Karpas-422 (cell line): ENCODE data around the gene KANSL2. TPM values are rescaled to one million over a fixed set of nuclear protein-coding genes. Genes with fewer than 3 reads are reported as not detected.
"Not testable (repeated sequence)": the region's sequence is repeated elsewhere in the genome, so short reads cannot be mapped to it uniquely, and the experiment has no call there.

Source experiments
- DNase-seq: peaks from one replicate; pipeline ENCODE4 v3.0.0-alpha.2; 2015
- H2AFZ ChIP-seq: fragments of 200-600 bp; sonication (generic); 2 replicates; pipeline ENCODE4 v1.6.1; 2014; ENCODE audit warnings: antibody characterized with exemption, low read length, mixed read lengths
- H3K27ac ChIP-seq: fragments of 200-600 bp; sonication (generic); 2 replicates; pipeline ENCODE4 v1.5.1; 2014; ENCODE audit warnings: mild to moderate bottlenecking, low read length, moderate library complexity
- H3K27me3 ChIP-seq: fragments of 200-600 bp; sonication (generic); 2 replicates; pipeline ENCODE4 v1.6.1; 2014; ENCODE audit warnings: low read length, mixed read lengths
- H3K36me3 ChIP-seq: fragments of 200-600 bp; sonication (generic); 2 replicates; pipeline ENCODE4 v1.6.1; 2014; ENCODE audit warnings: low read length, mixed read lengths; ENCODE audit not compliant: insufficient read depth
- H3K4me1 ChIP-seq: fragments of 200-600 bp; sonication (generic); 2 replicates; pipeline ENCODE4 v1.6.1; 2014; ENCODE audit warnings: mild to moderate bottlenecking, low read length, mixed read lengths
- H3K4me2 ChIP-seq: fragments of 200-600 bp; sonication (generic); 2 replicates; pipeline ENCODE4 v1.6.1; 2014; ENCODE audit warnings: low read length, low read depth, mild to moderate bottlenecking; ENCODE audit not compliant: poor library complexity, severe bottlenecking
- H3K4me3 ChIP-seq: fragments of 200-600 bp; sonication (generic); 2 replicates; pipeline ENCODE4 v1.5.1; 2014; ENCODE audit warnings: mild to moderate bottlenecking, antibody characterized with exemption, low read length, mixed read lengths
- H3K79me2 ChIP-seq: fragments of 200-600 bp; sonication (generic); 2 replicates; pipeline ENCODE4 v1.6.1; 2014; ENCODE audit warnings: mild to moderate bottlenecking, low read length, mixed read lengths
- H3K9ac ChIP-seq: fragments of 200-600 bp; sonication (generic); 2 replicates; pipeline ENCODE4 v1.6.0; 2014; ENCODE audit warnings: low read length
- H3K9me2 ChIP-seq: fragments of 200-600 bp; sonication (generic), shearing (Covaris generic); replicated peaks from 2 replicates; pipeline ENCODE4 v1.6.0; 2014; ENCODE audit warnings: mild to moderate bottlenecking, low read length, moderate library complexity; ENCODE audit not compliant: insufficient read depth
- H3K9me3 ChIP-seq: fragments of 300-700, 200-600 bp; sonication (generic); 2 replicates; pipeline ENCODE4 v1.6.1; 2014; ENCODE audit warnings: low read length, mixed read lengths
- H4K20me1 ChIP-seq: fragments of 200-600 bp; sonication (generic); 2 replicates; pipeline ENCODE4 v1.6.1; 2014; ENCODE audit warnings: mild to moderate bottlenecking, antibody characterized with exemption, low read length, low read depth; ENCODE audit not compliant: insufficient read depth
- total RNA-seq: library from RNA; depleted of rRNA; stranded (reverse); fragments of >200 nt; shearing (Covaris generic); gene quantifications from 2 replicates; pipeline ENCODE4 v1.2.3, GENCODE V29; 2014; ENCODE audit warnings: low replicate concordance

KANSL2 gene
- total RNA-seq, 1 experiment from 2014 or later = 56.9 TPM

DNA sequence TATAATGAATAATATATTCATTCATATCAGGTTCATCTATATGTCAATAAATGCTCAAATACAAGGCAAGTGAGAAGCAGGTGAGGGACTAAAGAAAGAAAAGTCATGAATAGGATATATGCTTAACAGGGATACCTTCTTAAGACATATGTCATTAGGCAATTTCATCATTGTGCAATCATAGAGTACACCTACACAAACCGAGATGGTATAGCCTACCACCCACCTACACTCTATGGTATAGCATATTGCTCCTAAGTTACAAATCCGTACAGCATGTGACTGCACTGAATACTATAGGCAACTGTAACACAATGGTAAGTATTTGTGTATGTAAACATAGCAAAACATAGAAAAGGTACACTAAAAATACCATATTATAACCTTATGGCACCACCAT is 39.0 kb downstream of the KANSL2 start:
- no peak for DNase-seq
- no peaks in the 10 kb centered on the region for H3K27me3 ChIP-seq
- H3K4me3 ChIP-seq = no peak overlapping the region
- H3K79me2 ChIP-seq = no peaks in the 10 kb centered on the region
- no peak overlapping the region for H3K27ac ChIP-seq
- no peaks in the 10 kb centered on the region for H3K4me1 ChIP-seq
- no peaks in the 10 kb centered on the region for H3K9me3 ChIP-seq
- no peak overlapping the region for H3K9ac ChIP-seq
- no peaks in the 10 kb centered on the region for H3K9me2 ChIP-seq
- H3K4me2 ChIP-seq = no peak overlapping the region
- no peaks in the 10 kb centered on the region for H4K20me1 ChIP-seq
- no peak overlapping the region for H2AFZ ChIP-seq
- H3K36me3 ChIP-seq = peaks cover 22% of the 10 kb centered on the region; the same call in 1 of the 2 replicates

DNA sequence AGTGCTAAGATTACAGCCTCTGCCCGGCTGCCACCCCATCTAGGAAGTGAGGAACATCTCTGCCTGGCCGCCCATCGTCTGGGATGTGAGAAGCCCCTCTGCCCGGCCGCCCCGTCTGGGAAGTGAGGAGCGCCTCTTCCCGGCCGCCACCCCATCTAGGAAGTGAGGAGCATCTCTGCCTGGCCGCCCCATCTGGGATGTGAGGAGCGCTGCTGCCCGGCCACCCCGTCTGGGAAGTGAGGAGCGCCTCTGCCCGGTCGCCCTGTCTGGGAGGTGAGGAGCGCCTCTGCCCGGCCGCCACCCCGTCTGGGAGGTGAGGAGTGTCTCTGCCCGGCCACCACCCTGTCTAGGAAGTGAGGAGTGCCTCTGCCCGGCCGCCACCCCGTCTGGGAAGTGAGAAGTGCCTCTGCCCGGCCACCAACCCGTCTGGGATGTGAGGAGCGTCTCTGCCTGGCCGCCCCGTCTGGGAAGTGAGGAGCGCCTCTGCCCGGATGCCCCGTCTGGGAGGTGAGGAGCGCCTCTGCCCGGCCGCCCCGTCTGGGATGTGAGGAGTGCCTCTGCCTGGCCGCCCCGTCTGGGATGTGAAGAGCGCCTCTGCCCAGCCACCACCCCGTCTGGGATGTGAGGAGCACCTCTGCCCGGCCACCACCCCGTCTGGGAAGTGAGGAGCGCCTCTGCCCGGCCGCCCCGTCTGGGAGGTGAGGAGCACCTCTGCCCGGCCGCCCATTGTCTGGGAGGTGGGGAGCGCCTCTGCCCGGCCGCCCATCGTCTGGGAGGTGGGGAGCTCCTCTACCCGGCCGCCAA is 40.1 kb downstream of the KANSL2 start:
- not testable (repeated sequence) for H3K4me3 ChIP-seq, DNase-seq, H3K79me2 ChIP-seq, H4K20me1 ChIP-seq, H3K27me3 ChIP-seq, H3K9me3 ChIP-seq, H3K4me1 ChIP-seq, H3K9ac ChIP-seq, H3K27ac ChIP-seq, H2AFZ ChIP-seq, H3K4me2 ChIP-seq, H3K9me2 ChIP-seq
- peaks cover 20% of the 10 kb centered on the region; the same call in 1 of the 2 replicates for H3K36me3 ChIP-seq

DNA sequence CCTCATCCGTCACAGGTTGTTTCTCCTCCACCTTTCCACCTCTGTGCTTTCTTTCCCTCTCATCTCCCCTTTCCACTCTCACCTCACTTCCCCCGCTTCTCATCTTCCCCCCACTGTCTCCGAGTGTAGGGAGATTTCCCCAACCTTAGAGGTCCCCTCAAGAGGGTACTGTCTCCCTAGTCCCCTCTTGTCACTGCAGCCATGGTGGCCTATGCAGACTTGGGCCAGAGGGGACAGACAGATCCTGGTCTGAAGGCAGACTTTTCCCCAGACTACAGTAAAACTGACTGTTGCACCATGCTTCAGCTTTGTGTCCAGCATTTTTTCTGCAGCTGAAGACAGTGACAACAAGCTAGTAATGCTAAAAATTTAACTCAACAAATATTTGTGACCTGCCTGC is 41.2 kb downstream of the KANSL2 start:
- Histone ChIP-seq H4K20me1 (no peaks in the 10 kb centered on the region), H3K4me1 (no peaks in the 10 kb centered on the region), H3K4me3 (no peak overlapping the region), H3K4me2 (no peak overlapping the region), H3K9me2 (no peaks in the 10 kb centered on the region), H3K79me2 (no peaks in the 10 kb centered on the region), H2AFZ (no peak overlapping the region), H3K27me3 (no peaks in the 10 kb centered on the region), H3K9me3 (no peaks in the 10 kb centered on the region), H3K9ac (no peak overlapping the region), H3K36me3 (peaks cover 12% of the 10 kb centered on the region; the same call in 1 of the 2 replicates), H3K27ac (no peak overlapping the region)
- no peak for DNase-seq

DNA sequence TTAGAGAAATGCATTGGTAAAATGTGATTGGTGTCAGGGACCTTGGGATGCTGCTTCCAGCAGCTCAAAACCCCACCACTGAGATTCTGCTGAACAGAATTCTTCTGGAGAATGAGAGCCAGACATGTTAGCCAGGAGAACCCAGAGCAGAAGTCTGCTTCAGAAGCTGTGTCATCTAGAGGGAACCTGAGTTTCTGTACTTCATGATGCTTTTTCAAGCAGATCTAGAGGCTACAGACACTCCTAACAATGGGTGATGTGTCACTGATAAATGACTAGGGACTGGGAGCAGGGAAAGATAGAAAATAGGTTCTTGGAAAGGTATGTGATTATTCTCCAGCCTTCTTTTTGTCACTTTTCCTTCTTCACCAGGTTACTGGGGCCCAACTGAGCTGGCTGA is 41.6 kb downstream of the KANSL2 start:
- no peak overlapping the region for H3K4me3 ChIP-seq
- no peaks in the 10 kb centered on the region for H3K79me2 ChIP-seq
- H3K9me2 ChIP-seq = no peaks in the 10 kb centered on the region
- H4K20me1 ChIP-seq = no peaks in the 10 kb centered on the region
- H3K4me2 ChIP-seq = no peak overlapping the region
- no peaks in the 10 kb centered on the region for H3K9me3 ChIP-seq
- H3K27ac ChIP-seq = no peak overlapping the region
- no peak overlapping the region for H2AFZ ChIP-seq
- H3K27me3 ChIP-seq = no peaks in the 10 kb centered on the region
- no peak for DNase-seq
- H3K4me1 ChIP-seq = no peaks in the 10 kb centered on the region
- H3K36me3 ChIP-seq = peaks cover 11% of the 10 kb centered on the region; the same call in 1 of the 2 replicates
- no peak overlapping the region for H3K9ac ChIP-seq

DNA sequence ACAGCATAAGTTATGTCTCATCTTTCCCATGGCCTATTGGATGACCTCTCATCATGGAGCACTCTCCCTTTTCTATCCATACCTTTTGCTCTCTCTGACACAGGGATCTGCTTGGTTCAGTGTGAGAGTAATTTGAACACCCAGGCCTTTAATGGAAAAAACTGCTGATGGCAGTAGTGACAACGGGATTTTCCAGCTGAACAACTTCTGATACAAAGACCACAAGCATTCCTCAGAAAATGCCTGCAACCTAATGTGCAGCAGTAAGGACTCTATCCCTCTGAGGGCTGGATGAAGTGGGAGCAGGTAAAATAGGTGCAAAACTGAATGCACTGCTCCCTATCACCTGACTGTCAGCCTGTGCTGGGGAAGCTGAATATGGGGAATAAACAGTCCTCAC is 51.0 kb downstream of the KANSL2 start:
- Histone ChIP-seq H3K4me1 (no peaks in the 10 kb centered on the region), H3K9me3 (no peaks in the 10 kb centered on the region), H3K79me2 (no peaks in the 10 kb centered on the region), H4K20me1 (no peaks in the 10 kb centered on the region), H3K4me3 (no peak overlapping the region), H3K4me2 (no peak overlapping the region), H3K9me2 (no peaks in the 10 kb centered on the region), H3K27me3 (no peaks in the 10 kb centered on the region), H2AFZ (no peak overlapping the region), H3K9ac (no peak overlapping the region), H3K27ac (no peak overlapping the region), H3K36me3 (no peaks in the 10 kb centered on the region)
- no peak for DNase-seq

DNA sequence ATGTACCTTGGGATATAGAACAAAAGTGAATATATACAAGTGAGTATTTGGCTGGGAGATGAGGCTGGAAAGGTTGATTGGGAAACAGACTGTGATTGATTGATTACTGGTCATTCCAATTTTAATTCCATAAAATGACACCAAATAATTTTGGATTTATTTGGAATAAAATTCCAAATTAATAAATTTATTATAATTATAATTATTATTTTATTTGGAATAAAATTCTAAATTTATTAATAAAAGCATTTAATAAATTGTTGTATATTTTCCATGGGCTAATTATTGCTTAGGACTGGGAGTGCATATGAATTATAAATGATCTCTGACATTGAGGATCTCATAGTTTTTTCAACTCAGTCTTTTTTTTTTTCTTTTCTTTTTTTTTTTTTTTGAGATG is 51.7 kb downstream of the KANSL2 start:
- no peak overlapping the region for H3K27ac ChIP-seq
- H3K79me2 ChIP-seq = no peaks in the 10 kb centered on the region
- H3K4me3 ChIP-seq = no peak overlapping the region
- DNase-seq = no peak
- no peaks in the 10 kb centered on the region for H4K20me1 ChIP-seq
- no peak overlapping the region for H2AFZ ChIP-seq
- no peaks in the 10 kb centered on the region for H3K9me3 ChIP-seq
- no peak overlapping the region for H3K4me2 ChIP-seq
- H3K36me3 ChIP-seq = no peaks in the 10 kb centered on the region
- H3K9me2 ChIP-seq = no peaks in the 10 kb centered on the region
- H3K4me1 ChIP-seq = no peaks in the 10 kb centered on the region
- no peaks in the 10 kb centered on the region for H3K27me3 ChIP-seq
- no peak overlapping the region for H3K9ac ChIP-seq

DNA sequence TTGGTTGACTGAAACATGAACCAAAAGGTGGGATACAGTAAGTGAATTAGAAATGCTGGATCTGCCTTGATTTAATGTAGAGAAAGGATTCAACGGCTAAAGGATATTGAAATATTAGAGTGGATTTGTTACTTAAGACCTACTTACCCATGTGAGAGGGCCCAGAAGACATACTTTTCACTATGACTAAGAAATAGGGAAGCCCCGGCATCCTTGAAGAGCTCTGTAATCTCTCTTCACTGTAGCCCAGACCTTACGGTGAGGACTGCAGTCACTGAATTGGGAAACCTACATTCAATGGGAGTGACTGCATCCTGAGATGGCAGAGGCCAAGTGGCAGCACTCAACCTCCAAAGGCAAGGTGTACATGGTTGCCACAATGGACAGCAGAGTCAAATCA is 52.5 kb downstream of the KANSL2 start:
- Histone ChIP-seq H3K79me2 (no peaks in the 10 kb centered on the region), H3K36me3 (no peaks in the 10 kb centered on the region), H4K20me1 (no peaks in the 10 kb centered on the region), H3K4me2 (no peak overlapping the region), H3K27me3 (no peaks in the 10 kb centered on the region), H3K4me3 (no peak overlapping the region), H3K27ac (no peak overlapping the region), H3K9me2 (no peaks in the 10 kb centered on the region), H2AFZ (no peak overlapping the region), H3K9ac (no peak overlapping the region), H3K4me1 (no peaks in the 10 kb centered on the region), H3K9me3 (no peaks in the 10 kb centered on the region)
- DNase-seq = no peak

DNA sequence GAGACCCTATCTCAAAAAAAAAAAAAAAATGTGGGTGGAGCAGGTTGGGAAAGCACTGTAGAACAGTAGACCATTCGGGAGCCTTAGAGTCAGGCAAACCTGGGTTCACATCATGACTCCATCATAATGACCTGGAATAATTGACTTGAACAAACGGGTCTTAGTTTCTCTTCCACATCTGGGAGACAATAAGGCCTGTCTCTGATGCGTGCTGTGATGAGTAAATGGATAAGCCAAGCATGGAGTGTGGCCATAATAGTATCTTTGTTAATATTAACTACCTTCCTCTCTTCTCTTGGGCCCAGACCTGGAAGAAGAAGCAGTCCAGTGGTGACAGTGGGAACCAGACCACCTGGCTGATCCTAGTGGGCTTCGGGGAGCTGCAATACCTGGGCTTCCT is 54.5 kb downstream of the KANSL2 start:
- Histone ChIP-seq H3K4me1 (no peaks in the 10 kb centered on the region), H3K36me3 (no peaks in the 10 kb centered on the region), H3K4me2 (no peak overlapping the region), H4K20me1 (no peaks in the 10 kb centered on the region), H3K27ac (no peak overlapping the region), H3K9me3 (no peaks in the 10 kb centered on the region), H3K9ac (no peak overlapping the region), H3K27me3 (no peaks in the 10 kb centered on the region), H3K79me2 (no peaks in the 10 kb centered on the region), H3K4me3 (no peak overlapping the region), H3K9me2 (no peaks in the 10 kb centered on the region), H2AFZ (no peak overlapping the region)
- DNase-seq = no peak
